ENCODE data around the gene TP53AIP1.

The TP53AIP1 gene

DNA sequence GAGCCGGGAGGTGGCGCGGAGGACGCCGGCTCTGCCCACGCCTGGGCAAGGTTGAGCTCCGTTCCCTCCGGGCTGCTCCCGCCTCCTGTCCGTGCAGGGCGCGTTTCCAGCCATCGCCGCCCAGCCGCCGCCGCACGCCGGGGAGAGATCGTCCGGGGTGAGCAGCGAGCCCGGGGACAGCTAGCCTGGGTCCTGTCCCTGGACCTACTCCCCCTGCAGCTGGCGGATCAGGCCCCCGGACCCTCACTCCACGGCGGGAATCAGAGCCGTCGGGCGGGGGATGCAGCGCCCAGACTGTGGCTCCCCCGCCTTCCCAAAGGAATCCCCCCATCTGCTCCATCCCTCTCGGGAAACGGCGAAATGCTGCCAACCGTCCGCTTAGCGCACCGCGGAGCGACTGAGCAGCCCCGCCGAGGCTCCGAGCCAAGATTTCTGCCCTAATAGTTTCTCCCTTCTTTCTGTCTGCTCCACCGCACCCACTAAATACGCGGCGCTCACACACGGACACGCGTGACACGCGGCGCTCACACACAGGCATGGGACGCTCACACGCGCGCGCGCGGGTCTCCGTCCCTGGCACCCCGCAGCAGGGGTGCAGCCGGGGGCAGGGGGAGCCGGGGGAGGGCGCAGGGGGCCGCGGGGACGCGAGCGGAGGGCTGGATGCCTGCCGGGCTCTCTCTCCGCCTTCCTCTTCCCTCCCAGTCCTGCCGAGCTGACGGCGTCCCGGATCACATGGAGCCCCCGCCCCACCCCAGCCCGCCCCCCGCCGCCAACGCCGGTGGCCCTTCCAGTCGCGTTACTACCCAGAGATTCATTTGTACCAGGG lies 51.9 kb downstream of the TP53AIP1 start, which contains the start of gene KCNJ5:
Gene KCNJ5 (plus strand): TSS at position 814 of the 826 bp plus-strand sequence. CDS start 19,918 bp downstream, outside the sequence.
- in situ Hi-C loops (cut with MboI; ENCODE audit: low sequenced_read_pairs) = no loop called here

DNA sequence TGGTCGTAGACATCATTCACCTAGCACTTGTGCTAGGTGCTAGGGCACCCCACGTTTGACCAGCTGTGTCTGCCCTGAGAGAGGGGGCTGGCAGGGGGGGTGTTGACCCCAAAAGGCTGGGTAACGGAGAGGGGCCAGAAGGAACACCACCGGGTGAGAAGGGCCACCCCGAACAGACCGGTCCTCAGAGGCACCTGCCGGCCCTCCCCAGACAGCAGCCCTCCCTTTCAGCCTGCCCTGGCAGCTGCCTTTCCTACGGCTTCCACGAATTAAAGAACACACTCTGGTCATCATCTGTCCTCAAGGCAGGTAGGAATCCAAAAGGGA lies 52.5 kb downstream of the TP53AIP1 start:
- in situ Hi-C loops (cut with MboI; ENCODE audit: low sequenced_read_pairs) = no loop called here

DNA sequence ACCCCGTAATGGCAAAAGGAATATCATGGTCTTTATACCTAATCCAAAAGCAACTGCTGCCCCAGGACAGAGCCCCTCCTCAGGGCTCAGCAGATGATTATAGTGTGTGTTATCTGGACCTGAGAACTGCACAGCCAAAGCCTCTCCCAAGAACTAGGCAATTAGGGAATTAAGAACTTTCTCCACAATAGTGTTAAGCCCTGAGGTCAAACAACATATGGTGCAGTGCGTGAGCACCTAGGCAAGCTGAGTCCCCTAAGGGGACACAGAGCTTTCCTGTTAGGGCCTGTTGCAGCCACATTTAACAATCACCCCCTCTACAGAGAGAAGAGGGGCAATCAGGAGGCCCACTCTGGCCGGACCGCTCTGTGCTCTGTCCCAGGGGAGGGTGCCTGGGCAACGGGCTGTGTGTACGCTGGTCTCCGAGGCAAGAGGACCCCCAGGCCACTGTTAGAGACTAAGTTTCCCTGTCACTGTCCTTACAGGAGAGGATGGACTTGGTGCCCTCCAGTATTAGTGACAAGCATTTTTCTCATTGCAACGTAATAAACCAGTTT lies 52.9 kb downstream of the TP53AIP1 start:
- in situ Hi-C loops (cut with MboI; ENCODE audit: low sequenced_read_pairs) = no loop called here

DNA sequence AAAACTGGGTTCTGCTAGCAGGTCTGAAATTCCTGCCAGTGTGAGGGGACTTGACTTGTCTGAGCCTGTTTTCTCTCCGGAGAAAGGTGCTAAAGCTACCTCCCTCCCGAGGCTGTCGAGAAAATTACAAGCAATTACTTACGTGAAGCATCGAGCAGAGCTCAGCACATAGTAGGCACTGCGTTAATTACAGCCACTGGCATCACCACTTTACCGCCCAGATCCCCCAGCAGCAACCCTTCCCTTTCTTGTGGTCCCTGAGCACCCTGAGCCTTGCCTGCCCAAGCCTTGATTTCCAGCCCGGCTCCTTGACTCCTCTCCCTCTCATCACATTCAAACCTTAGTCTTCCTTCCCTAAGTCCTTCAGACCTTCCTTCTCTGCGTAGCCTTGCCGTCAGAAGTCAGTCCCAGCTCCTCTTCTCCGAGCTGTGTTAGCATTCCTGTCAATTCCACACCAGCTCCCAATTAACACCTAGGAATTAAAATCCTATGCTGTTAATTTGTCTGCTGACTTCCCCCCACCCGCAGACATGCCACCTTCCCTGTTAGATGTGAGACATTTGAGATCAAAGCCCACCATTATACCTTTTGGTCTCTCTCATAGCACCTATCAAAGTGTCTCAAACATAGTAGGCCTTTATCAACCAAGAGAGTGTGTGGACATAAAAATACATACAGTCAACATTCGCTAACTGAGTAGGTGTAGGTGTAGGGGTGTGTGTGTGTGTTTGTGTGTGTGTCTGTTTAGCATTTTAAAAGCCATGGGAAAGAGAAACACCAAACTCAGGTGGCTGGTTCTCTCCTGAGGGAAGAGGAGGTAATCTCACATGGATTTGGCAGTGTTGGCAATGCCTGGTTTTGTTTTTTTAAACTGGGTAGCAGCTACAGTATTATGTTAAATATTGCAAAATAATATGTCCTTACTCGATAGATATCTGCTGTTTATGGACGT lies 54.4 kb downstream of the TP53AIP1 start:
- in situ Hi-C loops (cut with MboI; ENCODE audit: low sequenced_read_pairs) = no loop called here

DNA sequence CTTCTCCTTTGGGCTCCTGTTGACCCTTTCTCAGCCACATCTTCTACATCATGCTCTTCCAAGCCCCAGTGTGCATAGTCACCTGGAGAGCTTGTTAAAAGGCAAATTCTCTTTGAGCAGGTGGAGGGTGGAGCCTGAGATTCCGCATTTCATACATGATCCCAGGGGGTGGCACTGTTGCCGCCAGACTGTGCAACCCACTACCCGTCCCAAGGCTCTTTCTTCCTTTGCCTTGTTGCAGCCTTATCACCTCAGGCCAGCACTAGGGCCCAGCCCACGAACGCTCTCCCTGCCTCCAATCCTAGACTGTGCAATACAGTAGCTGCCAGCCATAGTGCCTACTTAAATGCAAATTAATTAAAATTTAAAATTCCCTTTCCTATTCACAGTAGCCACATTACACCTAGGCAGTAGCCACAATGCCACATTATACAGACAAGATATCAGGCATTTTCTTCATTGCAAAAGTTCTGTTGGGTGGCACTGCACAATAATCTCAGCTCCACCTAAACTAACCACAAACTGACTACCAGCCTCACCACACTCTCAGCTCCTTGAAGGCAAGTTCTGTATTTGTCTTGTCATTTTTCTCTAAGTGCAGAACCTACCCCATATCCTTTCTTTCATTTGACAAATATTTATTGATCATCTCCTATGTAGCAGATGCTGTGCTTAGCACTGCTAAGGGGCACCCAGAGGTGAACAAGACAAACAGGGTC lies 56.1 kb downstream of the TP53AIP1 start:
- in situ Hi-C loops (cut with MboI; ENCODE audit: low sequenced_read_pairs) = no loop called here

Data from HL-60/S4 (cell line).